B cell (primary cell): ENCODE results near the gene AMDHD2. TPM values are rescaled to one million over a fixed set of nuclear protein-coding genes. Genes with fewer than 3 reads are reported as not detected.

Source experiments
- ATAC-seq: fragments of 200-7000 bp; cut with Tn5 transposase; one replicate; pipeline ENCODE4 v1.10.0; 2021; ENCODE audit warnings: low read depth, mild to moderate bottlenecking, moderate number of reproducible peaks, moderate library complexity
- CTCF ChIA-PET: fragments of 350-600 bp; sonication (Branson Sonifier 250); formaldehyde crosslinking; loops from one replicate; lab custom pipeline; 2021; ENCODE audit warnings: antibody characterized with exemption, inconsistent platforms; lab: Charles Lee
- POLR2A ChIA-PET: fragments of 350-600 bp; sonication (Branson Sonifier 250); formaldehyde crosslinking; loops from one replicate; lab custom pipeline; 2021; ENCODE audit warnings: antibody characterized with exemption; lab: Charles Lee
- DNase-seq: peaks from one replicate; pipeline ENCODE4 v3.0.0; 2013
- H2AFZ ChIP-seq: 2 replicates; pipeline ENCODE4 v1.6.1; 2012; ENCODE audit warnings: mild to moderate bottlenecking, low read depth, low read length; ENCODE audit not compliant: insufficient read depth, poor library complexity, severe bottlenecking
- H3K27ac ChIP-seq, 2 donors: 1 replicate in 1 of 2; 2 replicates in 1 of 2; pipeline ENCODE4 v1.5.1; 2012 to 2013; ENCODE audit warnings: low read length in 2 of 2, mild to moderate bottlenecking in 2 of 2, moderate library complexity in 1 of 2
- H3K27me3 ChIP-seq, 4 experiments: fragments of 200-600 bp in 1 of 4; sonication (generic) in 1 of 4; replicated peaks in 1 of 4; 1 replicate in 2 of 4; 2 replicates in 2 of 4; pipeline versions ENCODE4 v1.6.1 to v1.7.0; 2013 to 2016; ENCODE audit warnings: low read length in 3 of 4, mild to moderate bottlenecking in 2 of 4, mixed read lengths in 1 of 4, moderate library complexity in 1 of 4; ENCODE audit not compliant: insufficient read depth in 4 of 4, control insufficient read depth in 3 of 4; ENCODE audit errors: control extremely low read depth in 1 of 4
- H3K36me3 ChIP-seq, 2 experiments: replicated peaks in 1 of 2; 1 replicate in 1 of 2; 2 replicates in 1 of 2; pipeline versions ENCODE4 v1.6.1 to v1.7.1; 2013; ENCODE audit warnings: low read length in 1 of 2; ENCODE audit not compliant: insufficient read depth in 2 of 2, control insufficient read depth in 1 of 2; ENCODE audit errors: control extremely low read depth in 1 of 2, extremely low read depth in 1 of 2
- H3K4me1 ChIP-seq, 2 donors: fragments of 200-600 bp in 1 of 2; sonication (generic) in 1 of 2; 1 replicate in 1 of 2; 2 replicates in 1 of 2; pipeline versions ENCODE4 v1.5.1 to v1.6.1; 2013 to 2017; ENCODE audit warnings: low read length in 2 of 2; ENCODE audit not compliant: control insufficient read depth in 2 of 2, insufficient read depth in 2 of 2
- H3K4me2 ChIP-seq: replicated peaks from 2 replicates; pipeline ENCODE3; 2012; ENCODE audit warnings: mild to moderate bottlenecking, low read depth, low read length; ENCODE audit not compliant: poor library complexity, severe bottlenecking
- H3K4me3 ChIP-seq, 5 experiments: fragments of 200-600 bp in 1 of 5; sonication (generic) in 1 of 5; 1 replicate in 3 of 5; 2 replicates in 2 of 5; pipeline versions ENCODE4 v1.5.1 to v1.7.0; 2011 to 2016; ENCODE audit warnings: low read length in 4 of 5, mild to moderate bottlenecking in 4 of 5, low read depth in 2 of 5, control low read depth in 1 of 5, moderate library complexity in 1 of 5; ENCODE audit not compliant: insufficient read depth in 1 of 5; ENCODE audit errors: control extremely low read depth in 1 of 5, extremely low read depth in 1 of 5
- H3K79me2 ChIP-seq: fragments of 200-600 bp; sonication (generic); one replicate; pipeline ENCODE4 v1.6.0; 2016; ENCODE audit warnings: low read length; ENCODE audit not compliant: control insufficient read depth, insufficient read depth
- H3K9ac ChIP-seq: fragments of 200-600 bp; sonication (generic); 2 replicates; pipeline ENCODE4 v1.6.1; 2017; ENCODE audit warnings: mild to moderate bottlenecking, low read length, moderate library complexity
- H3K9me3 ChIP-seq, 3 donors: one replicate each; pipeline versions ENCODE4 v1.6.1 to v1.7.1; 2013; ENCODE audit warnings: low read length in 2 of 3; ENCODE audit not compliant: control insufficient read depth in 2 of 3, insufficient read depth in 1 of 3; ENCODE audit errors: control extremely low read depth in 1 of 3
- H4K20me1 ChIP-seq: 2 replicates; pipeline ENCODE4 v1.6.0; 2012; ENCODE audit warnings: mild to moderate bottlenecking, low read length; ENCODE audit not compliant: insufficient read depth, control insufficient read depth, poor library complexity, severe bottlenecking
- H3K27ac Mint-ChIP-seq: one replicate; pipeline ENCODE4 v1.8.0; 2021; ENCODE audit warnings: mixed read lengths
- H3K27me3 Mint-ChIP-seq: one replicate; pipeline ENCODE4 v1.8.0; 2021; ENCODE audit warnings: mixed read lengths
- H3K4me1 Mint-ChIP-seq: one replicate; pipeline ENCODE4 v1.8.0; 2021; ENCODE audit warnings: mixed read lengths
- H3K4me3 Mint-ChIP-seq: one replicate; pipeline ENCODE4 v1.8.0; 2021; ENCODE audit warnings: mixed read lengths
- H3K9me3 Mint-ChIP-seq: one replicate; pipeline ENCODE4 v1.8.0; 2022; ENCODE audit warnings: mixed read lengths; ENCODE audit not compliant: insufficient read depth
- EZH2 ChIP-seq: IDR thresholded peaks from 2 replicates; pipeline ENCODE4 v1.6.1; 2012; ENCODE audit warnings: borderline replicate concordance, low read depth, mild to moderate bottlenecking, moderate library complexity, low read length; ENCODE audit not compliant: insufficient read depth, poor library complexity, severe bottlenecking
- WGBS: methylation state at CpG from one replicate; pipeline ENCODE4 v1.1.5; 2013; ENCODE audit warnings: missing lambda C conversion rate; ENCODE audit not compliant: insufficient coverage; 5-methylcytosine and 5-hydroxymethylcytosine counted together
- intact Hi-C: fragments of 100-400 bp; cut with micrococcal nuclease; formaldehyde crosslinking; loops from one replicate; pipeline ENCODE4 v1.10.0; 2022
- polyA plus RNA-seq: library from polyadenylated mRNA; depleted of rRNA; stranded (reverse); fragments of >200 nt; gene quantifications from 2 replicates; pipeline ENCODE4 v1.2.3, GENCODE V29; 2012
- total RNA-seq, 2 donors: library from RNA; stranded (reverse); fragments of 120-200 nt in 1 of 2; gene quantifications; 1 replicate in 1 of 2; 2 replicates in 1 of 2; pipeline versions ENCODE4 v1.2.3 to v1.2.4, GENCODE V29; 2013 to 2022
- TF ChIP-seq, protein P1 (sequence below): fragments of 200-600 bp; IDR thresholded peaks from one replicate; pipeline ENCODE4 v1.8.0; 2022; ENCODE audit warnings: antibody characterized with exemption, mild to moderate bottlenecking

Gene AMDHD2
- total and polyA plus RNA-seq, 2 donors (not counting 1 experiment from before 2014, with no cell fraction given), result 133 to 209 TPM

DNA sequence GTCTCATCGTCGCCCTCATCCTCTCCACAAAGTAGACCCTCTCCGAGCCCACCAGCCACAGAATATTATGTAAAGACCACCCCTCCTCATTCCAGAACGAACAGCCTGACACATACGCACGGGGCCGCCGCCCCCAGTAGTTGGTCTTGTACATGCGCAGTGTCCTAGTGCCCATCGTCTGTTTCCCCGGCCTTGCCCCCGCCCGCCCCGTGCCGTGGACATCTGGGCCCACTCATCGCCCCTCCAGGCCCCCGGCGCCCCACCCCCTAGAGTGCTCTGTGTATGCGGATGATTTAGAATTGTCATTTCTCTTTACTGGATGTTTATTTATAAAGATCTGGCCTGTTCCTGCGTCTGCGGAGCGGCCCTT lies 475 bp upstream of the AMDHD2 start:
- H3K27ac ChIP-seq, result peak overlapping the region; percentile 62 to 93

More for the DNA sequence above, 475 bp upstream of the AMDHD2 start:
- Histone ChIP-seq H3K79me2 (peaks cover 85% of the 10 kb centered on the region), H3K27me3 (no peaks in the 10 kb centered on the region), H3K9ac (no peak overlapping the region), H4K20me1 (peaks cover 55% of the 10 kb centered on the region), H3K4me3 (peak overlapping the region in 3 of 5 experiments; percentile 24 to 60 (median 59)), H3K4me2 (peak overlapping the region; percentile 75), H2AFZ (no peak overlapping the region), H3K4me1 (peaks cover 56 to 62% of the 10 kb centered on the region in 2 donors), H3K36me3 (peaks cover 0 to 46% of the 10 kb centered on the region in 2 experiments), H3K9me3 (peaks cover 0 to 3% (median 0%) of the 10 kb centered on the region in 3 donors)
- peak; percentile 45 for DNase-seq
- intact Hi-C loops, result loop anchor here (1.0 kb wide), 2 partner anchors 12 to 13 kb away; no protein-coding TSS in a partner anchor
- TF ChIP-seq, protein P1, sequence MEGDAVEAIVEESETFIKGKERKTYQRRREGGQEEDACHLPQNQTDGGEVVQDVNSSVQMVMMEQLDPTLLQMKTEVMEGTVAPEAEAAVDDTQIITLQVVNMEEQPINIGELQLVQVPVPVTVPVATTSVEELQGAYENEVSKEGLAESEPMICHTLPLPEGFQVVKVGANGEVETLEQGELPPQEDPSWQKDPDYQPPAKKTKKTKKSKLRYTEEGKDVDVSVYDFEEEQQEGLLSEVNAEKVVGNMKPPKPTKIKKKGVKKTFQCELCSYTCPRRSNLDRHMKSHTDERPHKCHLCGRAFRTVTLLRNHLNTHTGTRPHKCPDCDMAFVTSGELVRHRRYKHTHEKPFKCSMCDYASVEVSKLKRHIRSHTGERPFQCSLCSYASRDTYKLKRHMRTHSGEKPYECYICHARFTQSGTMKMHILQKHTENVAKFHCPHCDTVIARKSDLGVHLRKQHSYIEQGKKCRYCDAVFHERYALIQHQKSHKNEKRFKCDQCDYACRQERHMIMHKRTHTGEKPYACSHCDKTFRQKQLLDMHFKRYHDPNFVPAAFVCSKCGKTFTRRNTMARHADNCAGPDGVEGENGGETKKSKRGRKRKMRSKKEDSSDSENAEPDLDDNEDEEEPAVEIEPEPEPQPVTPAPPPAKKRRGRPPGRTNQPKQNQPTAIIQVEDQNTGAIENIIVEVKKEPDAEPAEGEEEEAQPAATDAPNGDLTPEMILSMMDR, result no peak
- no peak for TF ChIP-seq EZH2
- Mint-ChIP-seq H3K4me3 (peak overlapping the region; percentile 81), H3K27me3 (no peaks in the 10 kb centered on the region), H3K27ac (peak overlapping the region; percentile 93), H3K9me3 (no peaks in the 10 kb centered on the region), H3K4me1 (peaks cover 66% of the 10 kb centered on the region)
- WGBS, result 88% methylated on average over 17 of the region's 22 CpGs
- ChIA-PET POLR2A (interaction anchor here (0.8 to 3.0 kb wide), 5 partner anchors 10 to 45 kb away, joined by 4 to 66 read pairs (median 17); partner anchors contain the start of genes CEMP1, PDPK1 and TBC1D24), CTCF (interaction anchor here (0.6 to 1.9 kb wide), 6 partner anchors 10 to 325 kb away, joined by 3 to 12 read pairs (median 7); partner anchors contain the start of genes CEMP1 and ECI1)
- no peak for ATAC-seq
